ENCODE data around the gene KDM4D. TPM values are rescaled to one million over a fixed set of nuclear protein-coding genes. Genes with fewer than 3 reads are reported as not detected.

Gene KDM4D
- total and polyA plus RNA-seq, 9 of the 15 experiments (the other 6 are each of a cell fraction or from before 2014, with no cell fraction given) = 0.34 to 1.1 (median 0.50) TPM

DNA sequence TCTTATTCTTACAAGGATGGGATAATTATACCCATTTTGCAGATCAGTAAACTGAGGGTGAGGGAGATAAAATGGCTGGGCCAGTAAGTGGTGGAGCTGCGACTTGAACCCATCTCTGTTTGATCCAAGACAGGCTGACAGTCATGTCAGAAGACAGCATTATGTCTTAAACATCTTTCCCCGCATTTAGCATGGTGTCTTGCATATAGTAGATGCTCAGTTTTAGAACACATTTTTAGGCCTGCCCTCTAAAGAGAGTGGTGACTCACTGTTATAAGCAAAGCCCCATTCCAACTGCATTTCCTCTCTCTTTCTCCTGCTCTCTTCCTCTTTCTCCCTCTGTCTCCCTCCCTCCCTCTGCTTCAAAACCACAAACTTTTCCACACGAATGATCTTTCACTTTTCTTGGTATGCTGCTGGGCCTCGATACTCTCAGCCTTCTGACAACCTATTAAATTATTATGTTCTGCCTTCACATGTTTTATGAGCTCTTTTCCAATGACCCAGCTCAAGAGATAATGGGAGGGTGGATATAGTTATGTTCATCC, 25.4 kb upstream of the KDM4D start (continued):
- TF ChIP-seq, protein P1, sequence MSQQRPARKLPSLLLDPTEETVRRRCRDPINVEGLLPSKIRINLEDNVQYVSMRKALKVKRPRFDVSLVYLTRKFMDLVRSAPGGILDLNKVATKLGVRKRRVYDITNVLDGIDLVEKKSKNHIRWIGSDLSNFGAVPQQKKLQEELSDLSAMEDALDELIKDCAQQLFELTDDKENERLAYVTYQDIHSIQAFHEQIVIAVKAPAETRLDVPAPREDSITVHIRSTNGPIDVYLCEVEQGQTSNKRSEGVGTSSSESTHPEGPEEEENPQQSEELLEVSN (IDR thresholded peaks at IDR 0.05; ENCODE audit: borderline replicate concordance in 1 of 2, extremely low read depth in 1 of 2, insufficient read depth in 1 of 2, insufficient read length in 1 of 2, low read depth in 1 of 2, low read length in 1 of 2, poor library complexity in 1 of 2, severe bottlenecking in 1 of 2) = no peak
- no peak for TF ChIP-seq COPS2 (conservative IDR thresholded peaks at IDR 0.05)
- TF ChIP-seq, protein P2, sequence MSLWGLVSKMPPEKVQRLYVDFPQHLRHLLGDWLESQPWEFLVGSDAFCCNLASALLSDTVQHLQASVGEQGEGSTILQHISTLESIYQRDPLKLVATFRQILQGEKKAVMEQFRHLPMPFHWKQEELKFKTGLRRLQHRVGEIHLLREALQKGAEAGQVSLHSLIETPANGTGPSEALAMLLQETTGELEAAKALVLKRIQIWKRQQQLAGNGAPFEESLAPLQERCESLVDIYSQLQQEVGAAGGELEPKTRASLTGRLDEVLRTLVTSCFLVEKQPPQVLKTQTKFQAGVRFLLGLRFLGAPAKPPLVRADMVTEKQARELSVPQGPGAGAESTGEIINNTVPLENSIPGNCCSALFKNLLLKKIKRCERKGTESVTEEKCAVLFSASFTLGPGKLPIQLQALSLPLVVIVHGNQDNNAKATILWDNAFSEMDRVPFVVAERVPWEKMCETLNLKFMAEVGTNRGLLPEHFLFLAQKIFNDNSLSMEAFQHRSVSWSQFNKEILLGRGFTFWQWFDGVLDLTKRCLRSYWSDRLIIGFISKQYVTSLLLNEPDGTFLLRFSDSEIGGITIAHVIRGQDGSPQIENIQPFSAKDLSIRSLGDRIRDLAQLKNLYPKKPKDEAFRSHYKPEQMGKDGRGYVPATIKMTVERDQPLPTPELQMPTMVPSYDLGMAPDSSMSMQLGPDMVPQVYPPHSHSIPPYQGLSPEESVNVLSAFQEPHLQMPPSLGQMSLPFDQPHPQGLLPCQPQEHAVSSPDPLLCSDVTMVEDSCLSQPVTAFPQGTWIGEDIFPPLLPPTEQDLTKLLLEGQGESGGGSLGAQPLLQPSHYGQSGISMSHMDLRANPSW (CRISPR knock-in tag; IDR thresholded peaks at IDR 0.05) = no peak
- TF ChIP-seq ZNF778 (CRISPR knock-in tag; IDR thresholded peaks at IDR 0.05) = no peak
- TF ChIP-seq HDAC2 (IDR thresholded peaks at IDR 0.05) = peak; percentile 94
- TF ChIP-seq BCOR (IDR thresholded peaks at IDR 0.05) = peak; percentile 97
- 0 out of 2 replicates have a peak, but pooled peaks have one; percentile 26 for TF ChIP-seq GABPA (tag; conservative IDR thresholded peaks at IDR 0.05; ENCODE audit: low read depth)
- no peak for TF ChIP-seq ZNF41 (CRISPR knock-in tag; conservative IDR thresholded peaks at IDR 0.05)
- TF ChIP-seq, protein P3, sequence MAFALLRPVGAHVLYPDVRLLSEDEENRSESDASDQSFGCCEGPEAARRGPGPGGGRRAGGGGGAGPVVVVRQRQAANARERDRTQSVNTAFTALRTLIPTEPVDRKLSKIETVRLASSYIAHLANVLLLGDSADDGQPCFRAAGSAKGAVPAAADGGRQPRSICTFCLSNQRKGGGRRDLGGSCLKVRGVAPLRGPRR (CRISPR knock-in tag; IDR thresholded peaks at IDR 0.05) = no peak
- TF ChIP-seq KAT7 (CRISPR knock-in tag; IDR thresholded peaks at IDR 0.05; ENCODE audit: borderline replicate concordance) = no peak
- no peak for TF ChIP-seq SRF (CRISPR knock-in tag; IDR thresholded peaks at IDR 0.05)
- no peak for TF ChIP-seq NFYB (IDR thresholded peaks at IDR 0.05; ENCODE audit: extremely low read depth, insufficient read length)
- TF ChIP-seq, protein P4, sequence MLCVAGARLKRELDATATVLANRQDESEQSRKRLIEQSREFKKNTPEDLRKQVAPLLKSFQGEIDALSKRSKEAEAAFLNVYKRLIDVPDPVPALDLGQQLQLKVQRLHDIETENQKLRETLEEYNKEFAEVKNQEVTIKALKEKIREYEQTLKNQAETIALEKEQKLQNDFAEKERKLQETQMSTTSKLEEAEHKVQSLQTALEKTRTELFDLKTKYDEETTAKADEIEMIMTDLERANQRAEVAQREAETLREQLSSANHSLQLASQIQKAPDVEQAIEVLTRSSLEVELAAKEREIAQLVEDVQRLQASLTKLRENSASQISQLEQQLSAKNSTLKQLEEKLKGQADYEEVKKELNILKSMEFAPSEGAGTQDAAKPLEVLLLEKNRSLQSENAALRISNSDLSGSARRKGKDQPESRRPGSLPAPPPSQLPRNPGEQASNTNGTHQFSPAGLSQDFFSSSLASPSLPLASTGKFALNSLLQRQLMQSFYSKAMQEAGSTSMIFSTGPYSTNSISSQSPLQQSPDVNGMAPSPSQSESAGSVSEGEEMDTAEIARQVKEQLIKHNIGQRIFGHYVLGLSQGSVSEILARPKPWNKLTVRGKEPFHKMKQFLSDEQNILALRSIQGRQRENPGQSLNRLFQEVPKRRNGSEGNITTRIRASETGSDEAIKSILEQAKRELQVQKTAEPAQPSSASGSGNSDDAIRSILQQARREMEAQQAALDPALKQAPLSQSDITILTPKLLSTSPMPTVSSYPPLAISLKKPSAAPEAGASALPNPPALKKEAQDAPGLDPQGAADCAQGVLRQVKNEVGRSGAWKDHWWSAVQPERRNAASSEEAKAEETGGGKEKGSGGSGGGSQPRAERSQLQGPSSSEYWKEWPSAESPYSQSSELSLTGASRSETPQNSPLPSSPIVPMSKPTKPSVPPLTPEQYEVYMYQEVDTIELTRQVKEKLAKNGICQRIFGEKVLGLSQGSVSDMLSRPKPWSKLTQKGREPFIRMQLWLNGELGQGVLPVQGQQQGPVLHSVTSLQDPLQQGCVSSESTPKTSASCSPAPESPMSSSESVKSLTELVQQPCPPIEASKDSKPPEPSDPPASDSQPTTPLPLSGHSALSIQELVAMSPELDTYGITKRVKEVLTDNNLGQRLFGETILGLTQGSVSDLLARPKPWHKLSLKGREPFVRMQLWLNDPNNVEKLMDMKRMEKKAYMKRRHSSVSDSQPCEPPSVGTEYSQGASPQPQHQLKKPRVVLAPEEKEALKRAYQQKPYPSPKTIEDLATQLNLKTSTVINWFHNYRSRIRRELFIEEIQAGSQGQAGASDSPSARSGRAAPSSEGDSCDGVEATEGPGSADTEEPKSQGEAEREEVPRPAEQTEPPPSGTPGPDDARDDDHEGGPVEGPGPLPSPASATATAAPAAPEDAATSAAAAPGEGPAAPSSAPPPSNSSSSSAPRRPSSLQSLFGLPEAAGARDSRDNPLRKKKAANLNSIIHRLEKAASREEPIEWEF (CRISPR knock-in tag; IDR thresholded peaks at IDR 0.05) = no peak
- TF ChIP-seq FUS (optimal IDR thresholded peaks at IDR 0.05; ENCODE audit: low read depth, low read length) = no peak
- no peak for TF ChIP-seq NR2C1 (IDR thresholded peaks at IDR 0.05)
- 0 out of 2 replicates have a peak, but pooled peaks have one; percentile 9 for TF ChIP-seq NR2C1 (tag; IDR thresholded peaks at IDR 0.05)
- TF ChIP-seq LCOR (CRISPR knock-in tag; IDR thresholded peaks at IDR 0.05) = no peak
- TF ChIP-seq, protein P5, sequence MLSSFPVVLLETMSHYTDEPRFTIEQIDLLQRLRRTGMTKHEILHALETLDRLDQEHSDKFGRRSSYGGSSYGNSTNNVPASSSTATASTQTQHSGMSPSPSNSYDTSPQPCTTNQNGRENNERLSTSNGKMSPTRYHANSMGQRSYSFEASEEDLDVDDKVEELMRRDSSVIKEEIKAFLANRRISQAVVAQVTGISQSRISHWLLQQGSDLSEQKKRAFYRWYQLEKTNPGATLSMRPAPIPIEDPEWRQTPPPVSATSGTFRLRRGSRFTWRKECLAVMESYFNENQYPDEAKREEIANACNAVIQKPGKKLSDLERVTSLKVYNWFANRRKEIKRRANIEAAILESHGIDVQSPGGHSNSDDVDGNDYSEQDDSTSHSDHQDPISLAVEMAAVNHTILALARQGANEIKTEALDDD (IDR thresholded peaks at IDR 0.05) = peak; percentile 77
- TF ChIP-seq EGR1 (conservative IDR thresholded peaks at IDR 0.05) = no peak

Data from K562 (cell line).